NCI-H128 (cell line): Measurements from ENCODE around the gene ZBTB45.
A peak's percentile ranks its signal among the peaks of the same experiment; 100 is the strongest.
"Not testable (repeated sequence)": the region's sequence is repeated elsewhere in the genome, so short reads cannot be mapped to it uniquely, and the experiment has no call there.

Source experiments
- DNase-seq: peaks from one replicate; lab custom pipeline; 2025; ENCODE audit not compliant: unreplicated experiment; lab: John Stamatoyannopoulos, UW

ZBTB45 gene

GRCh38 chr19:58510084-58510862, 9.3 kb downstream of the ZBTB45 start:
- no peak for DNase-seq

- no peak for DNase-seq
Measured at GRCh38 chr19:58509731-58510083, 9.9 kb downstream of the ZBTB45 start.

- DNase-seq = not testable (repeated sequence)
Measured at GRCh38 chr19:58507602-58508223, 11.9 kb downstream of the ZBTB45 start.

- no peak for DNase-seq
Measured at GRCh38 chr19:58500242-58500641, 19.4 kb downstream of the ZBTB45 start.

GRCh38 chr19:58499021-58499927, 20.3 kb downstream of the ZBTB45 start:
- DNase-seq = peak; percentile 93

- no peak for DNase-seq
Measured at GRCh38 chr19:58498316-58499020, 21.1 kb downstream of the ZBTB45 start.

GRCh38 chr19:58497634-58498170, 21.9 kb downstream of the ZBTB45 start:
- no peak for DNase-seq

- DNase-seq = no peak
Measured at GRCh38 chr19:58492265-58492664, 27.3 kb downstream of the ZBTB45 start.

GRCh38 chr19:58491393-58491792, 28.2 kb downstream of the ZBTB45 start:
- DNase-seq = no peak

- not testable (repeated sequence) for DNase-seq
Measured at GRCh38 chr19:58484349-58484748, 35.3 kb downstream of the ZBTB45 start.

- DNase-seq = no peak
Measured at GRCh38 chr19:58483776-58484175, 35.8 kb downstream of the ZBTB45 start.

GRCh38 chr19:58482372-58482771, 37.2 kb downstream of the ZBTB45 start:
- no peak for DNase-seq

- DNase-seq = no peak
Measured at GRCh38 chr19:58480831-58481230, 38.8 kb downstream of the ZBTB45 start.

- DNase-seq = no peak
Measured at GRCh38 chr19:58480481-58480830, 39.2 kb downstream of the ZBTB45 start.

GRCh38 chr19:58479736-58480480, 39.7 kb downstream of the ZBTB45 start:
- no peak for DNase-seq

- no peak for DNase-seq
Measured at GRCh38 chr19:58479303-58479702, 40.3 kb downstream of the ZBTB45 start.

GRCh38 chr19:58477871-58478270, 41.7 kb downstream of the ZBTB45 start:
- DNase-seq = no peak

- DNase-seq = no peak
Measured at GRCh38 chr19:58477130-58477529, 42.5 kb downstream of the ZBTB45 start.

- no peak for DNase-seq
Measured at GRCh38 chr19:58476498-58477015, 43.1 kb downstream of the ZBTB45 start.
